H1 (cell line): ENCODE results near the gene RALGAPA2. TPM values are rescaled to one million over a fixed set of nuclear protein-coding genes. Genes with fewer than 3 reads are reported as not detected.

Experiments
- polyA plus RNA-seq, 7 experiments: library from polyadenylated mRNA; depleted of rRNA in 3 of 7; stranded (reverse) in 5 of 7; unstranded in 2 of 7; fragments of >200 nt in 5 of 7; fragments of 200-250 nt in 2 of 7; gene quantifications; 1 replicate in 5 of 7; 2 replicates in 1 of 7; 4 replicates in 1 of 7; pipeline versions ENCODE4 v1.2.1 to v1.2.3, GENCODE V29; 2011 to 2013; ENCODE audit warnings: missing spikeins in 2 of 7, mixed read lengths in 2 of 7
- total RNA-seq: library from RNA; stranded (reverse); fragmentation: NEBNext Ultra II Directional; extraction: Animal tissue kit (Norgen Biotek cat#: 25700); gene quantifications from 2 replicates; pipeline ENCODE4 v1.2.1, GENCODE V29; 2021
- TF ChIP-seq, protein P1 (sequence below): IDR thresholded peaks from 2 replicates; pipeline ENCODE4 v1.6.1; 2011; ENCODE audit warnings: low read depth, mild to moderate bottlenecking, low read length; ENCODE audit not compliant: insufficient read depth

Gene RALGAPA2
- total and polyA plus RNA-seq, 2 of the 8 experiments (the other 6 are each of a cell fraction or from before 2014, with no cell fraction given), result 5.1 to 25.5 TPM

DNA sequence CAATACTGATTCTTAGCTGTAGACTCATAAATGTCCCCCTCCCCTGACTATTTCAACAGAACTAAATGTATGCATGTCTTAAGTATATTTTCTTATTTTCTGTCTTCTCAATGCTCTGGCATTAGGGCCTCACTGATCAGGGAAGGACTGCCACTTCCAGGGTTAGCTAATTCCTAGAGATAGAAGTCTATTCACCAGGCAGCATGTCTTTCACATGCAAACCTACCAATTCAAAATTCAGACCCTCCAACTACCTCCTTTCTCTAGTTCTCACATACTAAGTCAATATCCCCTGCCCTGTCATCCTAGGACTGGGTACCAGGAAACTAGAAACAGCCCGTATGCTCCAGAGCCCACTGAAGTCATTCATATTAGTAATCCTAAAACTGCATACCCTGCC is 132.3 kb downstream of the RALGAPA2 start (continued):
- TF ChIP-seq, protein P1, sequence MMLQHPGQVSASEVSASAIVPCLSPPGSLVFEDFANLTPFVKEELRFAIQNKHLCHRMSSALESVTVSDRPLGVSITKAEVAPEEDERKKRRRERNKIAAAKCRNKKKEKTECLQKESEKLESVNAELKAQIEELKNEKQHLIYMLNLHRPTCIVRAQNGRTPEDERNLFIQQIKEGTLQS, result no peak
